Nephron (organoid): ENCODE measurements around the gene HDGFL1.

Experiments
- H3K27ac Mint-ChIP-seq, 3 experiments: 2 replicates each; pipeline ENCODE4 v1.8.0; 2020; ENCODE audit warnings: mixed read lengths in 3 of 3, mild to moderate bottlenecking in 2 of 3, moderate library complexity in 1 of 3
- H3K27me3 Mint-ChIP-seq: 2 replicates; pipeline ENCODE4 v1.8.0; 2021; ENCODE audit warnings: low read depth, mild to moderate bottlenecking, moderate library complexity, mixed read lengths
- H3K36me3 Mint-ChIP-seq: 2 replicates; pipeline ENCODE4 v1.8.0; 2020; ENCODE audit warnings: low read depth, mixed read lengths
- H3K4me1 Mint-ChIP-seq: 2 replicates; pipeline ENCODE4 v1.8.0; 2020; ENCODE audit warnings: mixed read lengths
- H3K4me3 Mint-ChIP-seq, 3 experiments: 2 replicates each; pipeline ENCODE4 v1.8.0; 2020; ENCODE audit warnings: mild to moderate bottlenecking in 3 of 3, mixed read lengths in 3 of 3, moderate library complexity in 2 of 3
- H3K9me3 Mint-ChIP-seq: 2 replicates; pipeline ENCODE4 v1.8.0; 2020; ENCODE audit warnings: mixed read lengths
- CTCF ChIP-seq, 3 experiments: fragments of 200-600 bp; sonication (generic); IDR thresholded peaks; one replicate each; pipeline ENCODE4 v1.5.0; 2021; ENCODE audit warnings: antibody characterized with exemption in 3 of 3; ENCODE audit not compliant: unreplicated experiment in 3 of 3

HDGFL1 gene

GRCh38 chr6:22596011-22596410 is 26.6 kb downstream of the HDGFL1 start:
- Mint-ChIP-seq H3K36me3 (peaks cover 5% of the 10 kb centered on the region), H3K27me3 (no peaks in the 10 kb centered on the region), H3K27ac (no peak overlapping the region), H3K4me3 (no peak overlapping the region), H3K9me3 (peaks cover 4% of the 10 kb centered on the region), H3K4me1 (peaks cover 31% of the 10 kb centered on the region)
- TF ChIP-seq CTCF (IDR thresholded peaks at IDR 0.05; ENCODE audit: unreplicated experiment in 3 of 3) = no peak

GRCh38 chr6:22598339-22598738 is 29.0 kb downstream of the HDGFL1 start:
- H3K27me3 Mint-ChIP-seq = no peaks in the 10 kb centered on the region
- H3K9me3 Mint-ChIP-seq = peaks cover 12% of the 10 kb centered on the region
- H3K4me1 Mint-ChIP-seq = peaks cover 31% of the 10 kb centered on the region
- H3K27ac Mint-ChIP-seq = peak overlapping the region; percentile 39 to 82 (median 71)
- no peak for TF ChIP-seq CTCF (IDR thresholded peaks at IDR 0.05; ENCODE audit: unreplicated experiment in 3 of 3)
- H3K4me3 Mint-ChIP-seq = no peak overlapping the region
- peaks cover 9% of the 10 kb centered on the region for H3K36me3 Mint-ChIP-seq

- TF ChIP-seq CTCF (IDR thresholded peaks at IDR 0.05; ENCODE audit: unreplicated experiment in 3 of 3) = no peak
- H3K9me3 Mint-ChIP-seq = peaks cover 14% of the 10 kb centered on the region
These were observed 30.7 kb downstream of the HDGFL1 start for GRCh38 chr6:22600059-22600458.

GRCh38 chr6:22601984-22602383 is 32.6 kb downstream of the HDGFL1 start:
- no peak for TF ChIP-seq CTCF (IDR thresholded peaks at IDR 0.05; ENCODE audit: unreplicated experiment in 3 of 3)
- H3K4me3 Mint-ChIP-seq = no peak overlapping the region
- peaks cover 9% of the 10 kb centered on the region for H3K36me3 Mint-ChIP-seq
- H3K27ac Mint-ChIP-seq = peak overlapping the region in 2 of 3 experiments; percentile 24 to 42
- H3K4me1 Mint-ChIP-seq = peaks cover 30% of the 10 kb centered on the region
- peaks cover 14% of the 10 kb centered on the region for H3K9me3 Mint-ChIP-seq
- H3K27me3 Mint-ChIP-seq = no peaks in the 10 kb centered on the region

More at GRCh38 chr6:22600059-22600458, 30.7 kb downstream of the HDGFL1 start:
- Mint-ChIP-seq H3K36me3 (peaks cover 9% of the 10 kb centered on the region), H3K27ac (peak overlapping the region; percentile 25 to 80 (median 62)), H3K27me3 (no peaks in the 10 kb centered on the region), H3K4me1 (peaks cover 31% of the 10 kb centered on the region), H3K4me3 (no peak overlapping the region)

- Mint-ChIP-seq H3K4me3 (no peak overlapping the region), H3K27me3 (no peaks in the 10 kb centered on the region), H3K36me3 (peaks cover 4% of the 10 kb centered on the region), H3K9me3 (peaks cover 10% of the 10 kb centered on the region), H3K4me1 (peaks cover 12% of the 10 kb centered on the region), H3K27ac (no peak overlapping the region)
- no peak for TF ChIP-seq CTCF (IDR thresholded peaks at IDR 0.05; ENCODE audit: unreplicated experiment in 3 of 3)
These were observed 36.4 kb downstream of the HDGFL1 start for GRCh38 chr6:22605736-22606135.

GRCh38 chr6:22610127-22610526 is 40.8 kb downstream of the HDGFL1 start:
- no peaks in the 10 kb centered on the region for H3K27me3 Mint-ChIP-seq
- H3K27ac Mint-ChIP-seq = no peak overlapping the region
- peaks cover 47% of the 10 kb centered on the region for H3K4me1 Mint-ChIP-seq
- TF ChIP-seq CTCF (IDR thresholded peaks at IDR 0.05; ENCODE audit: unreplicated experiment in 3 of 3) = no peak
- no peak overlapping the region for H3K4me3 Mint-ChIP-seq
- peaks cover under 1% of the 10 kb centered on the region for H3K9me3 Mint-ChIP-seq
- no peaks in the 10 kb centered on the region for H3K36me3 Mint-ChIP-seq
